OCI-LY7 (cell line): ENCODE measurements around the gene TRAF4. TPM values are rescaled to one million over a fixed set of nuclear protein-coding genes. Genes with fewer than 3 reads are reported as not detected.

Source experiments
- BruUV-seq: library from RNA; stranded (reverse); fragments of 400-500 nt; replicated peaks from 2 replicates; lab custom pipeline; 2021; lab: Mats Ljungman, UMichigan
- CTCF ChIA-PET: fragments of 300-600 bp; sonication (Branson Sonifier 250); formaldehyde crosslinking; loops from one replicate; lab custom pipeline; 2022; ENCODE audit warnings: antibody characterized with exemption; ENCODE audit not compliant: unreplicated experiment; lab: Charles Lee
- POLR2A ChIA-PET: fragments of 300-600 bp; sonication (Branson Sonifier 250); formaldehyde crosslinking; loops from one replicate; lab custom pipeline; 2022; ENCODE audit warnings: antibody characterized with exemption; lab: Charles Lee
- DNase-seq: peaks from one replicate; pipeline ENCODE4 v3.0.0-alpha.2; 2015; ENCODE audit warnings: low spot score
- H2AFZ ChIP-seq: fragments of 200-600 bp; sonication (generic), shearing (Covaris generic); 2 replicates; pipeline ENCODE4 v1.6.1; 2014; ENCODE audit warnings: mild to moderate bottlenecking, antibody characterized with exemption, low read length, moderate library complexity
- H3K27ac ChIP-seq: fragments of 200-600 bp; sonication (generic); 2 replicates; pipeline ENCODE4 v1.5.1; 2014; ENCODE audit warnings: mixed run types, low read depth, mild to moderate bottlenecking, moderate library complexity, low read length, inconsistent platforms; ENCODE audit not compliant: poor library complexity, severe bottlenecking
- H3K36me3 ChIP-seq: fragments of 200-600 bp; sonication (generic); 2 replicates; pipeline ENCODE4 v1.6.1; 2014; ENCODE audit warnings: mild to moderate bottlenecking, antibody characterized with exemption, low read length, moderate library complexity, mixed read lengths; ENCODE audit not compliant: insufficient read depth
- H3K4me1 ChIP-seq: fragments of 200-600 bp; sonication (generic); 2 replicates; pipeline ENCODE4 v1.5.1; 2014; ENCODE audit warnings: mild to moderate bottlenecking, low read length; ENCODE audit not compliant: insufficient read depth, poor library complexity, severe bottlenecking
- H3K4me2 ChIP-seq: fragments of 200-600 bp; sonication (generic); 2 replicates; pipeline ENCODE4 v1.6.1; 2014; ENCODE audit warnings: mild to moderate bottlenecking, low read length
- H3K4me3 ChIP-seq: fragments of 200-600 bp; sonication (generic); 2 replicates; pipeline ENCODE4 v1.5.1; 2014; ENCODE audit warnings: mild to moderate bottlenecking, low read depth, low read length; ENCODE audit not compliant: poor library complexity, severe bottlenecking
- H3K79me2 ChIP-seq: fragments of 200-600 bp; sonication (generic); 2 replicates; pipeline ENCODE4 v1.6.1; 2016; ENCODE audit warnings: low read depth, mild to moderate bottlenecking, low read length, moderate library complexity, mixed read lengths; ENCODE audit not compliant: insufficient read depth
- H3K9me2 ChIP-seq: fragments of 200-600 bp; sonication (generic); 2 replicates; pipeline ENCODE4 v1.6.1; 2016; ENCODE audit warnings: mild to moderate bottlenecking, low read length, mixed read lengths; ENCODE audit not compliant: insufficient read depth
- H3K9me3 ChIP-seq: fragments of 200-600 bp; sonication (generic); 2 replicates; pipeline ENCODE4 v1.6.1; 2014; ENCODE audit warnings: mild to moderate bottlenecking, mixed run types, low read length, mixed read lengths
- H4K20me1 ChIP-seq: fragments of 200-600 bp; sonication (generic); 2 replicates; pipeline ENCODE4 v1.6.1; 2014; ENCODE audit warnings: mild to moderate bottlenecking, antibody characterized with exemption, low read length, moderate library complexity, mixed read lengths; ENCODE audit not compliant: insufficient read depth
- EZH2phosphoT487 ChIP-seq: fragments of 200-600 bp; sonication (generic); IDR thresholded peaks from 2 replicates; pipeline ENCODE4 v1.6.1; 2018; ENCODE audit warnings: low read depth, borderline replicate concordance, mild to moderate bottlenecking, mixed run types, antibody characterized with exemption, low read length, moderate library complexity, mixed read lengths
- intact Hi-C: fragments of 100-400 bp; cut with micrococcal nuclease; formaldehyde crosslinking; loops from one replicate; pipeline ENCODE4 v1.10.0; 2022; ENCODE audit not compliant: unreplicated experiment
- total RNA-seq, 2 experiments: library from RNA; depleted of rRNA in 1 of 2; stranded (reverse); fragments of >200 nt in 1 of 2; shearing (Covaris generic) in 1 of 2; gene quantifications; 2 replicates each; pipeline ENCODE4 v1.2.3, GENCODE V29; 2014 to 2022
- TF ChIP-seq, protein P1 (sequence below): fragments of 200-600 bp; sonication (generic); conservative IDR thresholded peaks from 2 replicates; pipeline ENCODE4 v1.5.1; 2014; ENCODE audit warnings: mild to moderate bottlenecking, antibody characterized with exemption, low read length, moderate library complexity, mixed read lengths

TRAF4 gene
- total RNA-seq, 2 experiments from 2014 or later: 105 to 123 TPM

DNA sequence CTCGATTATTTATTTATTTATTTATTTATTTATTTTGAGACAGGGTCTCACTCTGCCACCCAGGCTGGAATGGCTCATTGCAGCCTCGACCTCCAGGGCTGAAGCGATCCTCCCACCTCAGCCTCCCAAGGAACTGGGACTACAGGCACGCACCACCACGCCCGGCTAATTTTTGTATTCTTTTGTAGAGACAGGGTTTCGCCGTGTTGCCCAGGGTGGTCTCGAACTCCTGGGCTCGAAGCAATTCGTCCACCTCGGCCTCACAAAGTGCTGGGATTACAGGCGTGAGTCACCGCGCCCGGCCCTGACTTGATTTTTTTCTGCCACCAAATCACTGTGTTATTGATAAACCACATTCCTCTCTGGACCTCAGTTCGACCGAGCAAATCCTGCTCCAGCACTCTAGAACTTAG, 24.8 kb upstream of the TRAF4 start:
- H3K4me1 ChIP-seq: peaks cover 36% of the 10 kb centered on the region
- H3K9me2 ChIP-seq: no peaks in the 10 kb centered on the region
- peaks cover 42% of the 10 kb centered on the region for H3K36me3 ChIP-seq
- no peak for DNase-seq
- peak overlapping the region; percentile 88 for H3K4me3 ChIP-seq
- peak overlapping the region; percentile 82 for H3K27ac ChIP-seq
- no TSS peak for BruUV-seq
- peak overlapping the region; percentile 92 for H3K4me2 ChIP-seq
- intact Hi-C loops: no loop called here
- ChIA-PET POLR2A (interaction anchor here (0.5 to 2.5 kb wide), 13 partner anchors 8 to 233 kb away, joined by 3 to 18 read pairs (median 5); partner anchors contain the start of genes NEK8, PHF12, PROCA1 and SDF2), CTCF (interaction anchor here (0.8 to 1.1 kb wide), 2 partner anchors 8 to 9 kb away, joined by 4 to 7 read pairs; no protein-coding TSS in a partner anchor)
- peak overlapping the region; percentile 77; the same call in 1 of the 2 replicates for H2AFZ ChIP-seq
- H4K20me1 ChIP-seq: peaks cover 9% of the 10 kb centered on the region; the same call in 1 of the 2 replicates
- peaks cover 35% of the 10 kb centered on the region for H3K79me2 ChIP-seq
- TF ChIP-seq, protein P1, sequence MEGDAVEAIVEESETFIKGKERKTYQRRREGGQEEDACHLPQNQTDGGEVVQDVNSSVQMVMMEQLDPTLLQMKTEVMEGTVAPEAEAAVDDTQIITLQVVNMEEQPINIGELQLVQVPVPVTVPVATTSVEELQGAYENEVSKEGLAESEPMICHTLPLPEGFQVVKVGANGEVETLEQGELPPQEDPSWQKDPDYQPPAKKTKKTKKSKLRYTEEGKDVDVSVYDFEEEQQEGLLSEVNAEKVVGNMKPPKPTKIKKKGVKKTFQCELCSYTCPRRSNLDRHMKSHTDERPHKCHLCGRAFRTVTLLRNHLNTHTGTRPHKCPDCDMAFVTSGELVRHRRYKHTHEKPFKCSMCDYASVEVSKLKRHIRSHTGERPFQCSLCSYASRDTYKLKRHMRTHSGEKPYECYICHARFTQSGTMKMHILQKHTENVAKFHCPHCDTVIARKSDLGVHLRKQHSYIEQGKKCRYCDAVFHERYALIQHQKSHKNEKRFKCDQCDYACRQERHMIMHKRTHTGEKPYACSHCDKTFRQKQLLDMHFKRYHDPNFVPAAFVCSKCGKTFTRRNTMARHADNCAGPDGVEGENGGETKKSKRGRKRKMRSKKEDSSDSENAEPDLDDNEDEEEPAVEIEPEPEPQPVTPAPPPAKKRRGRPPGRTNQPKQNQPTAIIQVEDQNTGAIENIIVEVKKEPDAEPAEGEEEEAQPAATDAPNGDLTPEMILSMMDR: no peak
- no peak for TF ChIP-seq EZH2phosphoT487
- no peaks in the 10 kb centered on the region for H3K9me3 ChIP-seq

DNA sequence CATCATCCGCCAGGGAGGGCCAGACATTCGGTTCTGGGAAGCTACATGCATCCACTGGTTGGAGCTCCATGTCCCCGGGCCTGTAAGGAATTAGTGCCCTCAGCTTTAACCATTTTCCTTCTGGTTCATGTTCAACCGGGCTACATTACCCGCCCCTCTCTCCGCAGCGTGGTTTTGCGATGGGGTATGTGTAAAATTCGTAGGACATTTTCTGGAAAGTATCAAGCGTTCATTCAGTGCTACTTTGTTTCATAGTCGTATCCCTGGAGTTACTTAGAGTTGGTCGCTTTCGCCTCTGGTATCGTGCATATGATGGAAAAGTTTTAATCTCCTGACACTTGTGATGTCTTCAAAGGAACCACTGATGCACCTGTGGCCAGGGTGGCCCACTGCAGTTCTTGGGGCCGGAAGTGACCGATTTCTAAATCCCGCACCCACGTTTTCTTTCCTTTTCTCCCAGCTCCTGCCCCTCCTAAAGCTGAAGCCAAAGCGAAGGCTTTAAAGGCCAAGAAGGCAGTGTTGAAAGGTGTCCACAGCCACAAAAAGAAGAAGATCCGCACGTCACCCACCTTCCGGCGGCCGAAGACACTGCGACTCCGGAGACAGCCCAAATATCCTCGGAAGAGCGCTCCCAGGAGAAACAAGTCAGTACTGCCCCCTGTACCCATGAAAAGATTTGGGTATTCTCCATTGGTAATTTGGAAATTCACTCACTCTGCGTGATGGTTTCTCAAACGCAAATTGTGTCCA, 23.4 kb upstream of the TRAF4 start:
- H3K4me3 ChIP-seq: peak overlapping the region; percentile 88
- no peak overlapping the region for H2AFZ ChIP-seq
- intact Hi-C loops: loop anchor here (2.0 kb wide), 1 partner anchor 74 kb away; no protein-coding TSS in a partner anchor

More for the DNA sequence above, 23.4 kb upstream of the TRAF4 start:
- Histone ChIP-seq H3K9me2 (no peaks in the 10 kb centered on the region), H3K79me2 (peaks cover 35% of the 10 kb centered on the region), H3K27ac (peak overlapping the region; percentile 82), H3K9me3 (no peaks in the 10 kb centered on the region), H3K4me2 (peak overlapping the region; percentile 100), H4K20me1 (peaks cover 9% of the 10 kb centered on the region; the same call in 1 of the 2 replicates), H3K4me1 (peaks cover 50% of the 10 kb centered on the region), H3K36me3 (peaks cover 56% of the 10 kb centered on the region)
- BruUV-seq: TSS peak; percentile 90
- TF ChIP-seq, protein P1: peak; percentile 62
- TF ChIP-seq EZH2phosphoT487: no peak
- peak; percentile 62 for DNase-seq
- POLR2A ChIA-PET: interaction anchor here (0.6 to 2.5 kb wide), 12 partner anchors 8 to 231 kb away, joined by 3 to 18 read pairs (median 4); partner anchors contain the start of genes NEK8, PHF12, PROCA1 and SDF2
- CTCF ChIA-PET: no interaction called here
